A549 treated with AZD9567 at 1 μM for 4 hours (cell line): Measurements from ENCODE around the gene CSHL1. TPM values are rescaled to one million over a fixed set of nuclear protein-coding genes. Genes with fewer than 3 reads are reported as not detected.

Experiments
- total RNA-seq: library from RNA; stranded (reverse); fragments of 200-300 nt; extraction: Qiagen RNA extraction; gene quantifications from 5 replicates; pipeline ENCODE4 v1.2.3, GENCODE V29; 2022; ENCODE audit not compliant: insufficient read depth

CSHL1 gene
- not detected in 5 replicates for total RNA-seq

GRCh38 chr17:63911041-63911635, at the start of gene CSHL1:
Gene CSHL1 (minus strand): TSS chr17:63911258. CDS start chr17:63911196, 62 bp downstream.

GRCh38 chr17:63931981-63932561, 21.0 kb upstream of the CSHL1 start, which contains the start of gene CD79B:
Gene CD79B (minus strand): TSS chr17:63932331. CDS start chr17:63932261, 70 bp downstream.

GRCh38 chr17:63918789-63919305, 7.8 kb upstream of the CSHL1 start, which contains the start of gene GH1:
Gene GH1 (minus strand): TSS chr17:63918839. CDS start chr17:63918776, 63 bp downstream.

GRCh38 chr17:63896524-63897354, 14.3 kb downstream of the CSHL1 start, which contains the start of gene CSH1:
Gene CSH1 (minus strand): TSS chr17:63896574. CDS start chr17:63896511, 63 bp downstream.

GRCh38 chr17:63881935-63882601, 29.0 kb downstream of the CSHL1 start, which contains the start of gene GH2:
Gene GH2 (minus strand): TSS chr17:63881944. CDS start chr17:63881801, 143 bp downstream.

DNA sequence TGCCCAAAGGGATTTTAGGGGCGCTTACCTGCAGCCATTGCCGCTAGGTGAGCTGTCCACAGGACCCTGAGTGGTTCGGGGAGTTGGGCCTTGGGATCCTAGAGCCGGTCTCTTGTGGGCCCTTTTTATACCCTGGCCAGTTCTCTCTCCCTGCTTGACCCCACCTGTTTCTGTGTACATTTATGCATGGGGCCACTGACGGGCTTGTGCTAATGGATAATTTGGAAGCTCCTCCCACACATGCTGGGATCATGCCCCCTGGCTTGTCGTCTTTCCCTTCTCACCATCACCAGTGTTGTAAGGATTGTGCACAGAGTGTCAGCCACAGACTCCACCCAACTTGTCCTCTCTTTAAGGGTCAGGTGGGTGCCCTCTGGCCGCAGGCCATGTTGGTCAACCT, 37.5 kb downstream of the CSHL1 start, which contains the start of gene CSH2:
TSS of gene CSH2 (minus strand) at position 101 of the 400 bp plus-strand sequence. CDS start at position 38, 63 bp downstream.

Other genes starting within 250 kb of the CSHL1 start
- gene LIMD2, start 211.1 kb downstream of the CSHL1 start, total RNA-seq: 6.7 to 13.6 TPM (median 11.1 TPM) in 5 replicates
- gene STRADA, start 169.5 kb downstream of the CSHL1 start, total RNA-seq: 24.9 to 29.3 TPM (median 26.4 TPM) in 5 replicates
- 93.5 to 137 TPM (median 99.5 TPM) in 5 replicates for gene CCDC47, start 137.7 kb downstream of the CSHL1 start, total RNA-seq
- 96.9 to 111 TPM (median 100 TPM) in 5 replicates for gene DDX42, start 137.1 kb downstream of the CSHL1 start, total RNA-seq
- 202 to 232 TPM (median 220 TPM) in 5 replicates for gene PSMC5, start 83.8 kb downstream of the CSHL1 start, total RNA-seq
- 50.6 to 85.0 TPM (median 56.6 TPM) in 5 replicates for gene FTSJ3, start 83.6 kb downstream of the CSHL1 start, total RNA-seq
- 53.2 to 61.5 TPM (median 57.0 TPM) in 5 replicates for gene SMARCD2, start 68.6 kb downstream of the CSHL1 start, total RNA-seq
- not detected in 5 replicates for gene CSH2, start 37.6 kb downstream of the CSHL1 start, total RNA-seq
- not detected in 5 replicates for gene GH2, start 29.3 kb downstream of the CSHL1 start, total RNA-seq
- not detected in 5 replicates for gene CSH1, start 14.7 kb downstream of the CSHL1 start, total RNA-seq
- gene GH1, start 7.6 kb upstream of the CSHL1 start, total RNA-seq: not detected in 5 replicates
- gene CD79B, start 21.1 kb upstream of the CSHL1 start, total RNA-seq: 0.07 TPM in 2 of 5 replicates, not detected in the others
- gene SCN4A, start 61.7 kb upstream of the CSHL1 start, total RNA-seq: 0.02 to 0.03 TPM (median 0.02 TPM) in 3 of 5 replicates, not detected in the others
- gene PRR29, start 87.1 kb upstream of the CSHL1 start, total RNA-seq: 0.48 to 0.71 TPM (median 0.56 TPM) in 4 of 5 replicates, not detected in the other
- 0.08 to 0.09 TPM in 2 of 5 replicates, not detected in the others for gene ICAM2, start 109.4 kb upstream of the CSHL1 start, total RNA-seq
- gene ERN1, start 218.9 kb upstream of the CSHL1 start, total RNA-seq: 2.2 to 4.3 TPM (median 3.7 TPM) in 5 replicates